ENCODE measurements around the gene TMC3.

GRCh38 chr15:81363276-81363675, 10.7 kb downstream of the TMC3 start:
- TF ChIP-seq, protein P1, sequence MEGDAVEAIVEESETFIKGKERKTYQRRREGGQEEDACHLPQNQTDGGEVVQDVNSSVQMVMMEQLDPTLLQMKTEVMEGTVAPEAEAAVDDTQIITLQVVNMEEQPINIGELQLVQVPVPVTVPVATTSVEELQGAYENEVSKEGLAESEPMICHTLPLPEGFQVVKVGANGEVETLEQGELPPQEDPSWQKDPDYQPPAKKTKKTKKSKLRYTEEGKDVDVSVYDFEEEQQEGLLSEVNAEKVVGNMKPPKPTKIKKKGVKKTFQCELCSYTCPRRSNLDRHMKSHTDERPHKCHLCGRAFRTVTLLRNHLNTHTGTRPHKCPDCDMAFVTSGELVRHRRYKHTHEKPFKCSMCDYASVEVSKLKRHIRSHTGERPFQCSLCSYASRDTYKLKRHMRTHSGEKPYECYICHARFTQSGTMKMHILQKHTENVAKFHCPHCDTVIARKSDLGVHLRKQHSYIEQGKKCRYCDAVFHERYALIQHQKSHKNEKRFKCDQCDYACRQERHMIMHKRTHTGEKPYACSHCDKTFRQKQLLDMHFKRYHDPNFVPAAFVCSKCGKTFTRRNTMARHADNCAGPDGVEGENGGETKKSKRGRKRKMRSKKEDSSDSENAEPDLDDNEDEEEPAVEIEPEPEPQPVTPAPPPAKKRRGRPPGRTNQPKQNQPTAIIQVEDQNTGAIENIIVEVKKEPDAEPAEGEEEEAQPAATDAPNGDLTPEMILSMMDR (IDR thresholded peaks at IDR 0.05) = no peak
- no peak for TF ChIP-seq POLR2A (IDR thresholded peaks at IDR 0.05)
